Heart left ventricle (tissue), 16 donors: ENCODE measurements around the gene VAMP2. TPM values are rescaled to one million over a fixed set of nuclear protein-coding genes. Genes with fewer than 3 reads are reported as not detected.

Experiments used
- ATAC-seq, 4 donors: fragments of 200-7000 bp; cut with Tn5 transposase; one replicate each; pipeline ENCODE4 v1.9.1; 2020 to 2022; ENCODE audit warnings: moderate library complexity in 4 of 4, mild to moderate bottlenecking in 3 of 4, moderate number of reproducible peaks in 1 of 4
- DNase-seq, 5 donors: peaks; one replicate each; pipeline ENCODE4 v3.0.0-alpha.2; 2020
- H3K27ac ChIP-seq, 12 donors: fragments of 200-600 bp; sonication (generic) in 4 of 12; one replicate each; pipeline versions ENCODE4 v1.5.0 to v1.8.0; 2016 to 2022; ENCODE audit warnings: mild to moderate bottlenecking in 2 of 12
- H3K27me3 ChIP-seq, 9 donors: fragments of 200-600 bp; sonication (generic) in 2 of 9; one replicate each; pipeline versions ENCODE4 v1.5.1 to v1.8.0; 2016 to 2022; ENCODE audit warnings: mild to moderate bottlenecking in 3 of 9
- H3K36me3 ChIP-seq, 9 donors: fragments of 200-600 bp; sonication (generic) in 2 of 9; one replicate each; pipeline versions ENCODE4 v1.5.0 to v1.8.0; 2018 to 2022; ENCODE audit warnings: mild to moderate bottlenecking in 2 of 9
- H3K4me1 ChIP-seq, 12 donors: fragments of 200-600 bp; sonication (generic) in 4 of 12; one replicate each; pipeline versions ENCODE4 v1.5.0 to v1.8.0; 2016 to 2022; ENCODE audit warnings: mild to moderate bottlenecking in 3 of 12
- H3K4me3 ChIP-seq, 12 donors: fragments of 200-600 bp; sonication (generic) in 4 of 12; one replicate each; pipeline versions ENCODE4 v1.5.0 to v1.8.0; 2017 to 2022; ENCODE audit warnings: mild to moderate bottlenecking in 9 of 12, moderate library complexity in 4 of 12
- H3K9me3 ChIP-seq, 12 donors: fragments of 200-600 bp; sonication (generic) in 4 of 12; one replicate each; pipeline versions ENCODE4 v1.5.0 to v1.8.0; 2016 to 2022; ENCODE audit warnings: mild to moderate bottlenecking in 1 of 12
- CTCF ChIP-seq, 12 donors: fragments of 200-600 bp; sonication (generic) in 4 of 12; IDR thresholded peaks; one replicate each; pipeline versions ENCODE4 v1.5.0 to v1.8.0; 2018 to 2022; ENCODE audit warnings: antibody characterized with exemption in 12 of 12, mild to moderate bottlenecking in 5 of 12
- POLR2A ChIP-seq, 2 donors: fragments of 450-650 bp; IDR thresholded peaks; one replicate each; pipeline ENCODE4 v1.6.1; 2017; ENCODE audit warnings: antibody characterized with exemption in 2 of 2, mild to moderate bottlenecking in 2 of 2, moderate library complexity in 2 of 2
- WGBS, 4 donors: extraction: QIAGEN DNeasy Blood & Tissue Kit in 2 of 4; methylation state at CpG; one replicate each; pipeline versions ENCODE4 v1.1.5 to v1.1.7; 2013 to 2018; 5-methylcytosine and 5-hydroxymethylcytosine counted together
- intact Hi-C, 10 donors: fragments of 100-400 bp; cut with DNase I; formaldehyde crosslinking; loops; one replicate each; pipeline versions ENCODE4 v1.11.1 to v1.14.2; 2022
- polyA plus RNA-seq, 2 donors: library from polyadenylated mRNA; stranded (reverse); fragments of 200-250 nt; gene quantifications; one replicate each; pipeline ENCODE4 v1.2.3, GENCODE V29; 2013
- total RNA-seq, 9 donors: library from RNA; depleted of rRNA in 2 of 9; stranded (reverse); fragments of >200 nt in 2 of 9; fragmentation: NEBNext Ultra II Directional in 3 of 9; extraction: Animal tissue kit (Norgen Biotek cat#: 25700) in 3 of 9; gene quantifications; one replicate each; pipeline versions ENCODE4 v1.1.0 to v1.2.4, GENCODE V29; 2016 to 2023
- donor health status: ischemic (EF 13 %, LVEDD 7.1; RV severe dilation, severe dysfunction).
- donor health status: healthy with polysubstance abuse.
- donor health status: DM: no; HTN: yes; CAD: no.
- donor health status: DM: no; HTN: no; CAD: no.
- donor health status: ischemic (EF 25% LVEDD 6.9; RV normal size, moderate dysfunction).
- donor health status: ischemic (EF 25% LVEDD 5.7; RV mildly dilated, moderate dysfunction).
- donor health status: healthy.
- donor health status: DM: yes; HTN: yes; CAD: no.
- donor health status: ischemic (EF 35%, LVEDD 5.7; RV mildly dilated, moderate dysfunction).
- donor health status: nonischemic (EF 11% LVEDD 7.7; RV severe dilation, severe dysfunction).
- donor health status: DM: yes; HTN: yes; CAD: no.
- donor health status: PGD.
- donor health status: ischemic (EF 29% LVEDD 5.4; RV normal size, mild dysfunction).
- donor health status: nonischemic (EF 23%, LVEDD 6.1; RV moderate dilation, normal function).

Gene VAMP2
- total and polyA plus RNA-seq, 11 donors = 21.5 to 67.2 (median 50.6) TPM

- intact Hi-C loops = loop anchor here in 1 of 10 donors (10.0 kb wide), 1 partner anchor 296 kb away; no protein-coding TSS in a partner anchor
- ATAC-seq = peak in 1 of 4 donors; percentile 9
Measured at GRCh38 chr17:8140065-8141029, 22.4 kb downstream of the VAMP2 start.

GRCh38 chr17:8138672-8139371 is 23.9 kb downstream of the VAMP2 start:
- TF ChIP-seq POLR2A (IDR thresholded peaks at IDR 0.05) (peak in 1 of 2 donors; percentile 75), CTCF (IDR thresholded peaks at IDR 0.05) (peak; percentile 82 to 95 (median 90))
- Histone ChIP-seq H3K36me3 (peaks cover 8 to 48% (median 45%) of the 10 kb centered on the region in 9 donors), H3K9me3 (no peaks in the 10 kb centered on the region), H3K27ac (peak overlapping the region; percentile 31 to 89 (median 81)), H3K4me1 (peaks cover 0 to 45% (median 15%) of the 10 kb centered on the region in 12 donors), H3K4me3 (peak overlapping the region in 8 of 12 donors; percentile 2 to 48 (median 33)), H3K27me3 (no peaks in the 10 kb centered on the region)
- DNase-seq (peak; percentile 94 to 97 (median 94)), ATAC-seq (peak; percentile 90 to 93 (median 91))
- intact Hi-C loops = loop anchor here in 7 of 10 donors (1.0 to 10.0 kb wide), 9 partner anchors 12 to 302 kb away; partner anchors contain the start of genes PER1 (in 1 of the 7) and VAMP2 (in 1 of the 7)
- 1 to 3% (median 2%) methylated on average over 32 to 46 of the region's 46 CpGs for WGBS, 4 donors

More at GRCh38 chr17:8140065-8141029, 22.4 kb downstream of the VAMP2 start:
- H3K36me3 ChIP-seq = peaks cover 12 to 63% (median 60%) of the 10 kb centered on the region in 9 donors
- no peak for TF ChIP-seq CTCF (IDR thresholded peaks at IDR 0.05)
- no peak for TF ChIP-seq POLR2A (IDR thresholded peaks at IDR 0.05)
- no peak overlapping the region for H3K4me3 ChIP-seq
- H3K9me3 ChIP-seq = no peaks in the 10 kb centered on the region
- H3K27me3 ChIP-seq = no peaks in the 10 kb centered on the region
- peak in 1 of 5 donors; percentile 11 for DNase-seq
- peaks cover 0 to 53% (median 15%) of the 10 kb centered on the region in 12 donors for H3K4me1 ChIP-seq
- peak overlapping the region in 8 of 12 donors; percentile 12 to 89 (median 84) for H3K27ac ChIP-seq
- WGBS, 4 donors = 66 to 69% (median 67%) methylated on average over 16 to 18 of the region's 18 CpGs

- Histone ChIP-seq H3K27me3 (no peaks in the 10 kb centered on the region), H3K36me3 (peaks cover 8 to 43% (median 40%) of the 10 kb centered on the region in 9 donors), H3K4me1 (peaks cover 0 to 45% (median 15%) of the 10 kb centered on the region in 12 donors), H3K4me3 (peak overlapping the region in 8 of 12 donors; percentile 2 to 48 (median 33)), H3K27ac (peak overlapping the region in 11 of 12 donors; percentile 58 to 89 (median 82)), H3K9me3 (no peaks in the 10 kb centered on the region)
- no peak for DNase-seq
- TF ChIP-seq CTCF (IDR thresholded peaks at IDR 0.05) (no peak), POLR2A (IDR thresholded peaks at IDR 0.05) (no peak)
- peak in 1 of 4 donors; percentile 25 for ATAC-seq
- 1 to 4% (median 2%) methylated on average over 7 of the region's 7 CpGs for WGBS, 4 donors
- intact Hi-C loops = loop anchor here in 7 of 10 donors (1.0 to 10.0 kb wide), 8 partner anchors 14 to 301 kb away; partner anchors contain the start of genes PER1 (in 1 of the 7) and VAMP2 (in 1 of the 7)
Measured at GRCh38 chr17:8138374-8138671, 24.4 kb downstream of the VAMP2 start.
